SK-N-SH (cell line): ENCODE results near the gene HNRNPAB.

ENCODE experiments used
- CHD2 ChIP-seq: fragments of 150-350 bp; IDR thresholded peaks from 2 replicates; pipeline ENCODE4 v1.6.1; 2018; ENCODE audit warnings: low read length; ENCODE audit not compliant: partially characterized antibody
- MXI1 ChIP-seq: IDR thresholded peaks from 2 replicates; pipeline ENCODE4 v1.6.1; 2012; ENCODE audit warnings: mild to moderate bottlenecking, low read depth, low read length, improper control_type of control experiment
- POLR2AphosphoS5 ChIP-seq: IDR thresholded peaks from 2 replicates; pipeline ENCODE4 v1.6.1; 2012; ENCODE audit warnings: low read depth, low read length
- RAD21 ChIP-seq: IDR thresholded peaks from 2 replicates; pipeline ENCODE4 v1.6.1; 2012; ENCODE audit warnings: mild to moderate bottlenecking, low read length
- REST ChIP-seq: IDR thresholded peaks from 2 replicates; pipeline ENCODE4 v1.6.1; 2012; ENCODE audit warnings: mild to moderate bottlenecking, low read depth, low read length, moderate library complexity
- SIN3A ChIP-seq: IDR thresholded peaks from 2 replicates; pipeline ENCODE4 v1.6.1; 2012; ENCODE audit warnings: low read depth, mild to moderate bottlenecking, low read length, moderate library complexity, borderline replicate concordance
- TAF1 ChIP-seq: IDR thresholded peaks from 2 replicates; pipeline ENCODE4 v1.6.1; 2012; ENCODE audit warnings: low read depth, mild to moderate bottlenecking, low read length, moderate library complexity, borderline replicate concordance
- TEAD4 ChIP-seq: IDR thresholded peaks from 2 replicates; pipeline ENCODE4 v1.4.0; 2012; ENCODE audit warnings: mild to moderate bottlenecking, borderline replicate concordance; ENCODE audit not compliant: insufficient read depth
- ZBTB33 ChIP-seq: IDR thresholded peaks from 2 replicates; pipeline ENCODE4 v1.4.0; 2012; ENCODE audit warnings: low read depth, borderline replicate concordance
- TF ChIP-seq, protein P1 (sequence below): fragments of 200-600 bp; sonication (generic); IDR thresholded peaks from 2 replicates; pipeline ENCODE4 v1.6.1; 2017; ENCODE audit warnings: antibody characterized with exemption, mild to moderate bottlenecking, moderate library complexity
- TF ChIP-seq, protein P2 (sequence below): IDR thresholded peaks from 2 replicates; pipeline ENCODE4 v1.4.0; 2012; ENCODE audit warnings: low read depth
- TF ChIP-seq, protein P3 (sequence below): IDR thresholded peaks from 2 replicates; pipeline ENCODE4; 2012

- no peak for TF ChIP-seq CHD2
- TF ChIP-seq, protein P1, sequence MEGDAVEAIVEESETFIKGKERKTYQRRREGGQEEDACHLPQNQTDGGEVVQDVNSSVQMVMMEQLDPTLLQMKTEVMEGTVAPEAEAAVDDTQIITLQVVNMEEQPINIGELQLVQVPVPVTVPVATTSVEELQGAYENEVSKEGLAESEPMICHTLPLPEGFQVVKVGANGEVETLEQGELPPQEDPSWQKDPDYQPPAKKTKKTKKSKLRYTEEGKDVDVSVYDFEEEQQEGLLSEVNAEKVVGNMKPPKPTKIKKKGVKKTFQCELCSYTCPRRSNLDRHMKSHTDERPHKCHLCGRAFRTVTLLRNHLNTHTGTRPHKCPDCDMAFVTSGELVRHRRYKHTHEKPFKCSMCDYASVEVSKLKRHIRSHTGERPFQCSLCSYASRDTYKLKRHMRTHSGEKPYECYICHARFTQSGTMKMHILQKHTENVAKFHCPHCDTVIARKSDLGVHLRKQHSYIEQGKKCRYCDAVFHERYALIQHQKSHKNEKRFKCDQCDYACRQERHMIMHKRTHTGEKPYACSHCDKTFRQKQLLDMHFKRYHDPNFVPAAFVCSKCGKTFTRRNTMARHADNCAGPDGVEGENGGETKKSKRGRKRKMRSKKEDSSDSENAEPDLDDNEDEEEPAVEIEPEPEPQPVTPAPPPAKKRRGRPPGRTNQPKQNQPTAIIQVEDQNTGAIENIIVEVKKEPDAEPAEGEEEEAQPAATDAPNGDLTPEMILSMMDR, result no peak
- TF ChIP-seq SIN3A, result no peak
- TF ChIP-seq, protein P2, sequence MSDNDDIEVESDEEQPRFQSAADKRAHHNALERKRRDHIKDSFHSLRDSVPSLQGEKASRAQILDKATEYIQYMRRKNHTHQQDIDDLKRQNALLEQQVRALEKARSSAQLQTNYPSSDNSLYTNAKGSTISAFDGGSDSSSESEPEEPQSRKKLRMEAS, result no peak
- TF ChIP-seq ZBTB33, result no peak
- TF ChIP-seq RAD21, result no peak
- TF ChIP-seq, protein P3, sequence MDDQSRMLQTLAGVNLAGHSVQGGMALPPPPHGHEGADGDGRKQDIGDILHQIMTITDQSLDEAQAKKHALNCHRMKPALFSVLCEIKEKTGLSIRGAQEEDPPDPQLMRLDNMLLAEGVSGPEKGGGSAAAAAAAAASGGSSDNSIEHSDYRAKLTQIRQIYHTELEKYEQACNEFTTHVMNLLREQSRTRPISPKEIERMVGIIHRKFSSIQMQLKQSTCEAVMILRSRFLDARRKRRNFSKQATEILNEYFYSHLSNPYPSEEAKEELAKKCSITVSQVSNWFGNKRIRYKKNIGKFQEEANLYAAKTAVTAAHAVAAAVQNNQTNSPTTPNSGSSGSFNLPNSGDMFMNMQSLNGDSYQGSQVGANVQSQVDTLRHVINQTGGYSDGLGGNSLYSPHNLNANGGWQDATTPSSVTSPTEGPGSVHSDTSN, result no peak
- TF ChIP-seq REST, result no peak
- no peak for TF ChIP-seq TAF1
- TF ChIP-seq POLR2AphosphoS5, result no peak
- TF ChIP-seq TEAD4, result no peak
- TF ChIP-seq MXI1, result no peak
These were observed 44.4 kb downstream of the HNRNPAB start for GRCh38 chr5:178248750-178249149.
